Ovary (tissue), 10 donors: ENCODE results near the gene CLEC5A. TPM values are rescaled to one million over a fixed set of nuclear protein-coding genes. Genes with fewer than 3 reads are reported as not detected.

Experiments
- DNase-seq, 5 donors: peaks; one replicate each; pipeline ENCODE4 v3.0.0-alpha.2; 2019 to 2020
- H3K27ac ChIP-seq, 2 donors: fragments of 200-600 bp; one replicate each; pipeline versions ENCODE4 v1.5.1 to v1.8.0; 2019 to 2022
- H3K27me3 ChIP-seq: fragments of 200-600 bp; one replicate; pipeline ENCODE4 v1.8.0; 2022
- H3K36me3 ChIP-seq: fragments of 200-600 bp; sonication (generic); one replicate; pipeline ENCODE4 v1.5.1; 2019
- H3K4me1 ChIP-seq: one replicate; pipeline ENCODE4 v1.8.1; 2013; ENCODE audit warnings: mild to moderate bottlenecking, moderate library complexity; ENCODE audit not compliant: insufficient read depth
- H3K4me3 ChIP-seq: fragments of 200-600 bp; sonication (generic); one replicate; pipeline ENCODE4 v1.5.1; 2017
- H3K9me3 ChIP-seq, 2 donors: fragments of 200-600 bp in 1 of 2; sonication (generic) in 1 of 2; one replicate each; pipeline versions ENCODE4 v1.5.1 to v1.8.1; 2013 to 2019; ENCODE audit warnings: mild to moderate bottlenecking in 1 of 2, moderate library complexity in 1 of 2
- CTCF ChIP-seq, 3 donors: fragments of 450-650 bp in 2 of 3; fragments of 200-600 bp in 1 of 3; IDR thresholded peaks; one replicate each; pipeline versions ENCODE4 v1.5.1 to v1.8.0; 2016 to 2022; ENCODE audit warnings: antibody characterized with exemption in 3 of 3, mild to moderate bottlenecking in 1 of 3
- EP300 ChIP-seq: sonication (generic); formaldehyde crosslinking; IDR thresholded peaks from one replicate; pipeline ENCODE4 v1.6.1; 2017; ENCODE audit warnings: antibody characterized with exemption
- POLR2A ChIP-seq: fragments of 450-650 bp; IDR thresholded peaks from one replicate; pipeline ENCODE4 v1.6.1; 2017; ENCODE audit warnings: antibody characterized with exemption, mild to moderate bottlenecking, moderate library complexity
- WGBS, 3 donors: extraction: QIAGEN DNeasy Blood & Tissue Kit in 1 of 3; methylation state at CpG; one replicate each; pipeline versions ENCODE4 v1.1.5 to v1.1.7; 2013 to 2017; 5-methylcytosine and 5-hydroxymethylcytosine counted together
- intact Hi-C, 4 donors: fragments of 100-400 bp; cut with DNase I; formaldehyde crosslinking; loops; one replicate each; pipeline versions ENCODE4 v1.11.0 to v1.15.1; 2022 to 2023
- long read RNA-seq, 3 donors: library from polyadenylated mRNA in 2 of 3; unstranded in 2 of 3; transcript quantifications; one replicate each; pipeline ENCODE4 v2.0.0 and lab custom pipeline, GENCODE V29; 2021 to 2026
- polyA plus RNA-seq, 2 donors: library from polyadenylated mRNA; stranded (reverse); fragments of 200-250 nt in 1 of 2; fragments of 350-450 nt in 1 of 2; fragmentation: Illumina TruSeq in 1 of 2; extraction: RNeasy Lipid Tissue Mini Kit (QIAGEN cat#74804) in 1 of 2; gene quantifications; one replicate each; pipeline ENCODE4 v1.2.3, GENCODE V29; 2013 to 2014
- total RNA-seq, 7 donors: library from RNA; depleted of rRNA in 2 of 7; stranded (reverse); fragments of >200 nt in 2 of 7; fragmentation: NEBNext Ultra II Directional in 3 of 7; extraction: Animal tissue kit (Norgen Biotek cat#: 25700) in 3 of 7; gene quantifications; one replicate each; pipeline versions ENCODE4 v1.1.0 to v1.2.4, GENCODE V29; 2016 to 2023
- donor health status: DM: no; HTN: no; CAD: no; lungs with moderate emphysema.
- donor health status: DM: no; HTN: no; CAD: no.
- donor health status: Bipolar disorder and iron deficiency.
- donor health status: DM: yes; HTN: yes; CAD: no.
- donor health status: DM: no; HTN: no; CAD: no.
- donor health status: DM: yes; HTN: yes; CAD: no.

Gene CLEC5A
- total RNA-seq (1 to 10 TPM in 4 of 7 donors, under 1 TPM in 3; 0.45 to 3.5 (median 1.5) TPM), polyA plus RNA-seq (under 1 TPM; 0.31 to 0.32 TPM)
- long read RNA-seq, donor 1, partial matches to known transcripts: 0 of 7 reads
- long read RNA-seq, donor 1, other reads (novel, unspliced or antisense): 4 of 7 reads
- long read RNA-seq, donor 2: 0 reads
- long read RNA-seq, donor 3, partial matches to known transcripts: 0 of 2 reads
- long read RNA-seq, donor 3, other reads (novel, unspliced or antisense): 1 of 2 reads

GRCh38 chr7:141946796-141947195 is at the start of gene CLEC5A:
CLEC5A (minus strand) TSS chr7:141946974; CDS start chr7:141946292, 682 bp downstream.
- TF ChIP-seq EP300 (no peak), POLR2A (no peak), CTCF (IDR thresholded peaks at IDR 0.05) (no peak)
- WGBS, 3 donors: 73 to 76% (median 75%) methylated on average over 3 of the region's 3 CpGs
- Histone ChIP-seq H3K4me1 (no peaks in the 10 kb centered on the region), H3K9me3 (peaks cover 0 to 3% of the 10 kb centered on the region in 2 donors), H3K27me3 (no peaks in the 10 kb centered on the region), H3K4me3 (no peak within 1 kb of the TSS), H3K36me3 (no peaks in the 10 kb centered on the region), H3K27ac (no peak within 1 kb of the TSS)
- DNase-seq: no peak
- intact Hi-C loops: no loop called here

- no peak overlapping the region for H3K27ac ChIP-seq
- no peaks in the 10 kb centered on the region for H3K4me1 ChIP-seq
- no peaks in the 10 kb centered on the region for H3K27me3 ChIP-seq
- intact Hi-C loops: no loop called here
- TF ChIP-seq EP300 (no peak), POLR2A (no peak), CTCF (IDR thresholded peaks at IDR 0.05) (no peak)
- H3K36me3 ChIP-seq: no peaks in the 10 kb centered on the region
- WGBS, 3 donors: 84 to 86% (median 84%) methylated on average over 1 of the region's 1 CpG
- DNase-seq: no peak
- no peaks in the 10 kb centered on the region for H3K9me3 ChIP-seq
- H3K4me3 ChIP-seq: no peak overlapping the region
These were observed 46.6 kb upstream of the CLEC5A start for GRCh38 chr7:141993354-141993753.

GRCh38 chr7:141992688-141993087 is 45.9 kb upstream of the CLEC5A start:
- 52 to 69% (median 57%) methylated on average over 4 of the region's 4 CpGs for WGBS, 3 donors
- TF ChIP-seq CTCF (IDR thresholded peaks at IDR 0.05) (no peak), POLR2A (no peak), EP300 (no peak)
- Histone ChIP-seq H3K36me3 (no peaks in the 10 kb centered on the region), H3K9me3 (no peaks in the 10 kb centered on the region), H3K27ac (no peak overlapping the region), H3K4me3 (no peak overlapping the region), H3K4me1 (no peaks in the 10 kb centered on the region), H3K27me3 (no peaks in the 10 kb centered on the region)
- intact Hi-C loops: no loop called here
- DNase-seq: no peak

GRCh38 chr7:141992156-141992555 is 45.4 kb upstream of the CLEC5A start:
- 76 to 83% (median 79%) methylated on average over 2 of the region's 2 CpGs for WGBS, 3 donors
- TF ChIP-seq EP300 (no peak), CTCF (IDR thresholded peaks at IDR 0.05) (no peak), POLR2A (no peak)
- H3K27ac ChIP-seq: no peak overlapping the region

More at GRCh38 chr7:141992156-141992555, 45.4 kb upstream of the CLEC5A start:
- Histone ChIP-seq H3K4me3 (no peak overlapping the region), H3K9me3 (no peaks in the 10 kb centered on the region), H3K4me1 (no peaks in the 10 kb centered on the region), H3K36me3 (no peaks in the 10 kb centered on the region), H3K27me3 (no peaks in the 10 kb centered on the region)
- DNase-seq: no peak
- intact Hi-C loops: no loop called here
